HL-60 (cell line): ENCODE data around the gene TBC1D5.

Experiments used
- CTCF ChIP-seq: IDR thresholded peaks from one replicate; pipeline ENCODE4 v1.5.1; 2011; ENCODE audit warnings: low read length, control low read depth, inconsistent platforms; ENCODE audit not compliant: insufficient read depth
- GABPA ChIP-seq: IDR thresholded peaks from 2 replicates; pipeline ENCODE4 v1.6.1; 2012; ENCODE audit warnings: low read depth
- POLR2AphosphoS5 ChIP-seq: IDR thresholded peaks from 2 replicates; pipeline ENCODE4 v1.6.1; 2012; ENCODE audit warnings: low read depth
- REST ChIP-seq: IDR thresholded peaks from 2 replicates; pipeline ENCODE4 v1.6.1; 2012; ENCODE audit warnings: low read depth; ENCODE audit not compliant: insufficient replicate concordance

- TF ChIP-seq CTCF: no peak
- TF ChIP-seq POLR2AphosphoS5: no peak
- no peak for TF ChIP-seq REST
- no peak for TF ChIP-seq GABPA
Observed at GRCh38 chr3:17153209-17153608, 589.2 kb downstream of the TBC1D5 start.
